ENCODE data around the gene VDAC2. TPM values are rescaled to one million over a fixed set of nuclear protein-coding genes. Genes with fewer than 3 reads are reported as not detected.

VDAC2 gene
- total RNA-seq, 1 experiment from 2014 or later, result 284 TPM

GRCh38 chr10:75207079-75207856 lies 3.3 kb upstream of the VDAC2 start:
- no peaks in the 10 kb centered on the region for H3K9me3 Mint-ChIP-seq
- CTCF ChIA-PET, result interaction anchor here (0.6 to 1.8 kb wide), 5 partner anchors 16 to 59 kb away, joined by 3 to 7 read pairs (median 5); partner anchors contain the start of gene COMTD1
- H3K36me3 Mint-ChIP-seq, result peaks cover 13% of the 10 kb centered on the region
- H3K4me1 Mint-ChIP-seq, result peaks cover 36% of the 10 kb centered on the region
- ATAC-seq, result no peak
- POLR2A ChIA-PET, result interaction anchor here (1.0 kb wide), 1 partner anchor 28 kb away, joined by 3 read pairs; the partner anchor contains the start of gene COMTD1
- TF ChIP-seq JUN (CRISPR knock-in tag; IDR thresholded peaks at IDR 0.05), result no peak
- no peak for TF ChIP-seq FOXK1 (CRISPR knock-in tag; IDR thresholded peaks at IDR 0.05)
- no peak for TF ChIP-seq ZNF138 (CRISPR knock-in tag; conservative IDR thresholded peaks at IDR 0.05)
- no peak for TF ChIP-seq KAT7 (CRISPR knock-in tag; IDR thresholded peaks at IDR 0.05; ENCODE audit: borderline replicate concordance)
- no peak for TF ChIP-seq JAZF1 (CRISPR knock-in tag; IDR thresholded peaks at IDR 0.05)
- TF ChIP-seq ESRRA (CRISPR knock-in tag; IDR thresholded peaks at IDR 0.05; ENCODE audit: borderline replicate concordance), result no peak
- no peak for TF ChIP-seq HMGXB4 (CRISPR knock-in tag; IDR thresholded peaks at IDR 0.05)
- TF ChIP-seq FOXJ3 (CRISPR knock-in tag; IDR thresholded peaks at IDR 0.05; ENCODE audit: borderline replicate concordance), result no peak
- no peak for DNase-seq (ENCODE audit: low spot score)
- no peak overlapping the region for H3K4me3 Mint-ChIP-seq
- H3K27ac Mint-ChIP-seq, result peak overlapping the region; percentile 54
- H3K27me3 Mint-ChIP-seq (ENCODE audit: low read depth), result no peaks in the 10 kb centered on the region

DNA sequence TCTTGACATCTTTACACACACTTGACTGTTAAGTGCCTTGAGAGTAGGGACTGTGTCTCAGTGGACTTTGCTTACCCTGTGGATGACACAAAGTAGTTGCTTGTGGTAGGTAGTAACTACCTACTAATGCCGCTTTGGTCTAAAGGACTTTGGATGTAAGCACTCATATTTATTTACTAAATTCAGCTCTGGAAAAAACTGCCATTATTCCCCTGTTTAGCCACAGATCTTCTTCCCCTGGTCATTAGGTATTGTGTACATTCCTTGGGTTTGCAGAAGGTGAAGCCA lies 2.8 kb upstream of the VDAC2 start:
- peaks cover 18% of the 10 kb centered on the region for H3K36me3 Mint-ChIP-seq
- no peaks in the 10 kb centered on the region for H3K9me3 Mint-ChIP-seq
- ChIA-PET POLR2A (interaction anchor here (1.0 kb wide), 1 partner anchor 27 kb away, joined by 3 read pairs; the partner anchor contains the start of gene COMTD1), CTCF (interaction anchor here (0.8 to 1.8 kb wide), 4 partner anchors 15 to 28 kb away, joined by 3 to 7 read pairs (median 6); partner anchors contain the start of gene COMTD1)
- TF ChIP-seq, protein P1, sequence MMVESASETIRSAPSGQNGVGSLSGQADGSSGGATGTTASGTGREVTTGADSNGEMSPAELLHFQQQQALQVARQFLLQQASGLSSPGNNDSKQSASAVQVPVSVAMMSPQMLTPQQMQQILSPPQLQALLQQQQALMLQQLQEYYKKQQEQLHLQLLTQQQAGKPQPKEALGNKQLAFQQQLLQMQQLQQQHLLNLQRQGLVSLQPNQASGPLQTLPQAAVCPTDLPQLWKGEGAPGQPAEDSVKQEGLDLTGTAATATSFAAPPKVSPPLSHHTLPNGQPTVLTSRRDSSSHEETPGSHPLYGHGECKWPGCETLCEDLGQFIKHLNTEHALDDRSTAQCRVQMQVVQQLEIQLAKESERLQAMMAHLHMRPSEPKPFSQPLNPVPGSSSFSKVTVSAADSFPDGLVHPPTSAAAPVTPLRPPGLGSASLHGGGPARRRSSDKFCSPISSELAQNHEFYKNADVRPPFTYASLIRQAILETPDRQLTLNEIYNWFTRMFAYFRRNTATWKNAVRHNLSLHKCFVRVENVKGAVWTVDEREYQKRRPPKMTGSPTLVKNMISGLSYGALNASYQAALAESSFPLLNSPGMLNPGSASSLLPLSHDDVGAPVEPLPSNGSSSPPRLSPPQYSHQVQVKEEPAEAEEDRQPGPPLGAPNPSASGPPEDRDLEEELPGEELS (CRISPR knock-in tag; IDR thresholded peaks at IDR 0.05), result no peak
- no peak for TF ChIP-seq MYBL2 (CRISPR knock-in tag; IDR thresholded peaks at IDR 0.05)
- H3K27me3 Mint-ChIP-seq (ENCODE audit: low read depth), result no peaks in the 10 kb centered on the region
- H3K4me3 Mint-ChIP-seq, result no peak overlapping the region
- ATAC-seq (no peak), DNase-seq (ENCODE audit: low spot score) (no peak)
- no peak overlapping the region for H3K27ac Mint-ChIP-seq
- peaks cover 41% of the 10 kb centered on the region for H3K4me1 Mint-ChIP-seq

DNA sequence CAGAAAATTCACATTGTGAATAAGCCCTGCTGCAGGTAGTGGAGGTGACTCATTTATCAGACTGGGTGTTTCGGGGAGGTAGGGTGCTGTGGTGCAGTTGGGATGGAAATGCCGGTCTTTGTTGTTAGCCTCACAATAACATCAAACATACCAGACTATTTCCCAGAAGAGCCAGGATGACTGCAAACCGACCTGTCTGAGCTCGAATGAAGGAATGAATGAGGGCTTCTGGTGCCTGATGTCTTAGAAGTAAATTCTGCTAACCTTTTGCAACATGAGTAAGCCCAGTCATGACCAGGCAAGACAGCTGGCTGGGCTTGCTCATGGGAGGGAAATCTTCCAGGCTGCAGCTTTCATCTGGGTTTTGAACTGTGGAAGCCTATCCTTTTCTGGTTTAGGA lies 2.4 kb upstream of the VDAC2 start:
- ChIA-PET CTCF (interaction anchor here (0.8 to 1.8 kb wide), 2 partner anchors 15 to 20 kb away, joined by 3 to 7 read pairs; no protein-coding TSS in a partner anchor), POLR2A (no interaction called here)
- Mint-ChIP-seq H3K4me1 (peaks cover 42% of the 10 kb centered on the region), H3K9me3 (no peaks in the 10 kb centered on the region), H3K27me3 (ENCODE audit: low read depth) (no peaks in the 10 kb centered on the region), H3K27ac (peak overlapping the region; percentile 93), H3K36me3 (peaks cover 22% of the 10 kb centered on the region), H3K4me3 (no peak overlapping the region)
- TF ChIP-seq, protein P2, sequence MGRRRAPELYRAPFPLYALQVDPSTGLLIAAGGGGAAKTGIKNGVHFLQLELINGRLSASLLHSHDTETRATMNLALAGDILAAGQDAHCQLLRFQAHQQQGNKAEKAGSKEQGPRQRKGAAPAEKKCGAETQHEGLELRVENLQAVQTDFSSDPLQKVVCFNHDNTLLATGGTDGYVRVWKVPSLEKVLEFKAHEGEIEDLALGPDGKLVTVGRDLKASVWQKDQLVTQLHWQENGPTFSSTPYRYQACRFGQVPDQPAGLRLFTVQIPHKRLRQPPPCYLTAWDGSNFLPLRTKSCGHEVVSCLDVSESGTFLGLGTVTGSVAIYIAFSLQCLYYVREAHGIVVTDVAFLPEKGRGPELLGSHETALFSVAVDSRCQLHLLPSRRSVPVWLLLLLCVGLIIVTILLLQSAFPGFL (CRISPR knock-in tag; IDR thresholded peaks at IDR 0.05; ENCODE audit: borderline replicate concordance), result no peak
- TF ChIP-seq SP1 (CRISPR knock-in tag; conservative IDR thresholded peaks at IDR 0.05) (no peak), ARID4B (CRISPR knock-in tag; IDR thresholded peaks at IDR 0.05; ENCODE audit: borderline replicate concordance) (no peak), CBFB (CRISPR knock-in tag; IDR thresholded peaks at IDR 0.05; ENCODE audit: low read depth) (no peak)
- TF ChIP-seq, protein P3, sequence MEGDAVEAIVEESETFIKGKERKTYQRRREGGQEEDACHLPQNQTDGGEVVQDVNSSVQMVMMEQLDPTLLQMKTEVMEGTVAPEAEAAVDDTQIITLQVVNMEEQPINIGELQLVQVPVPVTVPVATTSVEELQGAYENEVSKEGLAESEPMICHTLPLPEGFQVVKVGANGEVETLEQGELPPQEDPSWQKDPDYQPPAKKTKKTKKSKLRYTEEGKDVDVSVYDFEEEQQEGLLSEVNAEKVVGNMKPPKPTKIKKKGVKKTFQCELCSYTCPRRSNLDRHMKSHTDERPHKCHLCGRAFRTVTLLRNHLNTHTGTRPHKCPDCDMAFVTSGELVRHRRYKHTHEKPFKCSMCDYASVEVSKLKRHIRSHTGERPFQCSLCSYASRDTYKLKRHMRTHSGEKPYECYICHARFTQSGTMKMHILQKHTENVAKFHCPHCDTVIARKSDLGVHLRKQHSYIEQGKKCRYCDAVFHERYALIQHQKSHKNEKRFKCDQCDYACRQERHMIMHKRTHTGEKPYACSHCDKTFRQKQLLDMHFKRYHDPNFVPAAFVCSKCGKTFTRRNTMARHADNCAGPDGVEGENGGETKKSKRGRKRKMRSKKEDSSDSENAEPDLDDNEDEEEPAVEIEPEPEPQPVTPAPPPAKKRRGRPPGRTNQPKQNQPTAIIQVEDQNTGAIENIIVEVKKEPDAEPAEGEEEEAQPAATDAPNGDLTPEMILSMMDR (IDR thresholded peaks at IDR 0.05), result no peak
- ATAC-seq (no peak), DNase-seq (ENCODE audit: low spot score) (no peak)
